H1 (cell line): ENCODE results near the gene MED12L. TPM values are rescaled to one million over a fixed set of nuclear protein-coding genes. Genes with fewer than 3 reads are reported as not detected.

Source experiments
- CTCF ChIA-PET: fragments of 300-600 bp; sonication (Branson Sonifier 250); formaldehyde crosslinking; loops from one replicate; lab custom pipeline; 2021; ENCODE audit not compliant: partially characterized antibody; lab: Charles Lee
- POLR2A ChIA-PET: fragments of 300-600 bp; sonication (Branson Sonifier 250); formaldehyde crosslinking; loops from one replicate; lab custom pipeline; 2021; ENCODE audit warnings: inconsistent platforms; ENCODE audit not compliant: partially characterized antibody; lab: Charles Lee
- DNase-seq, 2 experiments: peaks; one replicate each; pipeline versions ENCODE4 v3.0.0 to v3.0.0-alpha.2; 2010 to 2022; ENCODE audit warnings: low spot score in 2 of 2, low read depth in 1 of 2, mixed read lengths in 1 of 2
- FAIRE-seq: peaks from 2 replicates; lab custom pipeline; 2011; peaks lifted over from hg19 to GRCh38; lab: Jason Lieb, UNC
- H2AFZ ChIP-seq: 2 replicates; pipeline ENCODE4 v1.8.1; 2012; ENCODE audit warnings: low read length, inconsistent platforms
- H2AK5ac ChIP-seq: 2 replicates; pipeline ENCODE4 v1.6.1; 2013; ENCODE audit warnings: low read depth, low read length
- H2BK120ac ChIP-seq: replicated peaks from 2 replicates; pipeline ENCODE3; 2013; ENCODE audit warnings: low read depth, low read length, inconsistent platforms
- H2BK12ac ChIP-seq: 2 replicates; pipeline ENCODE4 v1.6.1; 2013; ENCODE audit warnings: low read depth, low read length
- H2BK15ac ChIP-seq: 2 replicates; pipeline ENCODE4 v1.6.1; 2013; ENCODE audit warnings: low read length
- H2BK20ac ChIP-seq: 2 replicates; pipeline ENCODE4 v1.6.1; 2013; ENCODE audit warnings: low read length
- H2BK5ac ChIP-seq: 2 replicates; pipeline ENCODE4 v1.6.1; 2013; ENCODE audit warnings: low read depth, low read length
- H3K14ac ChIP-seq: 2 replicates; pipeline ENCODE4 v1.6.1; 2013; ENCODE audit warnings: inconsistent platforms; ENCODE audit not compliant: insufficient read length
- H3K18ac ChIP-seq: 2 replicates; pipeline ENCODE4 v1.6.1; 2013; ENCODE audit warnings: low read length; ENCODE audit errors: extremely low read depth
- H3K23ac ChIP-seq: 2 replicates; pipeline ENCODE4 v1.6.1; 2013; ENCODE audit warnings: inconsistent platforms; ENCODE audit not compliant: insufficient read length
- H3K23me2 ChIP-seq: 2 replicates; pipeline ENCODE4 v1.6.1; 2013; ENCODE audit warnings: low read depth, low read length
- H3K27ac ChIP-seq: 2 replicates; pipeline ENCODE4 v1.6.1; 2011; ENCODE audit warnings: low read depth, low read length, inconsistent platforms
- H3K27me3 ChIP-seq, 4 experiments: replicated peaks in 1 of 4; 1 replicate in 1 of 4; 2 replicates in 3 of 4; pipeline versions ENCODE4 v1.6.1 to v1.8.1; 2011 to 2013; ENCODE audit warnings: low read length in 3 of 4, mild to moderate bottlenecking in 3 of 4, inconsistent platforms in 2 of 4, mixed read lengths in 2 of 4, moderate library complexity in 1 of 4; ENCODE audit not compliant: control insufficient read depth in 3 of 4, insufficient read depth in 3 of 4; ENCODE audit errors: extremely low read depth in 1 of 4
- H3K36me3 ChIP-seq, 4 experiments: 2 replicates each; pipeline versions ENCODE4 v1.6.1 to v1.8.1; 2011 to 2013; ENCODE audit warnings: mild to moderate bottlenecking in 4 of 4, low read length in 3 of 4, moderate library complexity in 2 of 4, control low read depth in 1 of 4, inconsistent platforms in 1 of 4; ENCODE audit not compliant: insufficient read depth in 4 of 4, control insufficient read depth in 2 of 4
- H3K4ac ChIP-seq: replicated peaks from 2 replicates; pipeline ENCODE3; 2013; ENCODE audit warnings: low read length, low read depth, mixed read lengths, inconsistent platforms; ENCODE audit not compliant: insufficient read length
- H3K4me1 ChIP-seq, 4 experiments: replicated peaks in 1 of 4; 1 replicate in 1 of 4; 2 replicates in 3 of 4; pipeline versions ENCODE4 v1.6.1 to v1.8.1; 2011 to 2013; ENCODE audit warnings: low read length in 3 of 4, inconsistent platforms in 2 of 4, mixed read lengths in 1 of 4; ENCODE audit not compliant: insufficient read depth in 4 of 4, control insufficient read depth in 3 of 4
- H3K4me2 ChIP-seq, 2 experiments: 2 replicates each; pipeline versions ENCODE4 v1.6.1 to v1.8.1; 2011 to 2013; ENCODE audit warnings: low read depth in 2 of 2, low read length in 2 of 2, control low read depth in 1 of 2, inconsistent platforms in 1 of 2, mild to moderate bottlenecking in 1 of 2; ENCODE audit not compliant: insufficient read depth in 1 of 2
- H3K4me3 ChIP-seq, 4 experiments: fragments of 200-600, 300-600 bp in 1 of 4; sonication (generic), shearing (Covaris generic), sonication (Bioruptor Twin) in 1 of 4; 2 replicates each; pipeline versions ENCODE4 v1.5.1 to v1.8.1; 2011 to 2016; ENCODE audit warnings: low read length in 4 of 4, low read depth in 3 of 4, control low read depth in 2 of 4, inconsistent platforms in 2 of 4, mild to moderate bottlenecking in 2 of 4, mixed read lengths in 1 of 4, moderate library complexity in 1 of 4; ENCODE audit not compliant: insufficient read depth in 2 of 4; ENCODE audit errors: extremely low read depth in 1 of 4
- H3K56ac ChIP-seq: replicated peaks from 2 replicates; pipeline ENCODE3; 2013; ENCODE audit warnings: low read depth, mild to moderate bottlenecking, mixed read lengths, low read length, inconsistent platforms; ENCODE audit not compliant: insufficient read length
- H3K79me1 ChIP-seq: 2 replicates; pipeline ENCODE4 v1.6.1; 2013; ENCODE audit warnings: low read depth, low read length, control low read depth
- H3K79me2 ChIP-seq, 2 experiments: 2 replicates each; pipeline versions ENCODE4 v1.6.1 to v1.8.1; 2012 to 2013; ENCODE audit warnings: low read length in 2 of 2, mild to moderate bottlenecking in 2 of 2, inconsistent platforms in 1 of 2; ENCODE audit not compliant: insufficient read depth in 2 of 2, control insufficient read depth in 1 of 2
- H3K9ac ChIP-seq, 4 experiments: replicated peaks in 1 of 4; 1 replicate in 1 of 4; 2 replicates in 3 of 4; pipeline versions ENCODE4 v1.6.1 to v1.8.1; 2011 to 2013; ENCODE audit warnings: low read depth in 3 of 4, low read length in 3 of 4, control low read depth in 2 of 4, mild to moderate bottlenecking in 2 of 4, moderate library complexity in 2 of 4, inconsistent platforms in 1 of 4; ENCODE audit errors: extremely low read depth in 1 of 4
- H3K9me3 ChIP-seq, 2 experiments: 2 replicates each; pipeline versions ENCODE4 v1.6.1 to v1.8.1; 2012 to 2013; ENCODE audit warnings: mild to moderate bottlenecking in 2 of 2, moderate library complexity in 2 of 2, control low read depth in 1 of 2, inconsistent platforms in 1 of 2, low read depth in 1 of 2, low read length in 1 of 2, mixed read lengths in 1 of 2; ENCODE audit not compliant: insufficient read depth in 2 of 2
- H4K20me1 ChIP-seq, 2 experiments: replicated peaks in 1 of 2; 2 replicates each; pipeline versions ENCODE3 to v1.8.1; 2011 to 2013; ENCODE audit warnings: inconsistent platforms in 2 of 2, low read length in 2 of 2, mild to moderate bottlenecking in 1 of 2; ENCODE audit not compliant: insufficient read depth in 2 of 2, control insufficient read depth in 1 of 2
- H4K5ac ChIP-seq: 2 replicates; pipeline ENCODE4 v1.6.1; 2013; ENCODE audit warnings: low read length, low read depth, mixed read lengths, inconsistent platforms; ENCODE audit not compliant: insufficient read length
- H4K8ac ChIP-seq: 2 replicates; pipeline ENCODE4 v1.8.0; 2013; ENCODE audit warnings: mild to moderate bottlenecking, moderate library complexity, low read length, inconsistent platforms; ENCODE audit not compliant: insufficient read depth; ENCODE audit errors: extremely low read depth
- H4K91ac ChIP-seq: replicated peaks from 2 replicates; pipeline ENCODE3; 2013; ENCODE audit warnings: low read length, mixed read lengths, inconsistent platforms; ENCODE audit not compliant: insufficient read length
- BCL11A ChIP-seq, 2 experiments: IDR thresholded peaks; one replicate each; pipeline ENCODE4 v1.6.1; 2011; ENCODE audit warnings: low read depth in 2 of 2, low read length in 2 of 2, mild to moderate bottlenecking in 2 of 2
- CEBPB ChIP-seq: IDR thresholded peaks from 2 replicates; pipeline ENCODE4 v1.6.1; 2012; ENCODE audit warnings: low read depth, low read length
- CHD2 ChIP-seq: IDR thresholded peaks from 2 replicates; pipeline ENCODE4 v1.6.1; 2012; ENCODE audit warnings: low read length, improper control_type of control experiment
- NRF1 ChIP-seq: IDR thresholded peaks from 2 replicates; pipeline ENCODE4 v1.6.1; 2011; ENCODE audit warnings: mild to moderate bottlenecking, low read depth, low read length, improper control_type of control experiment
- RAD21 ChIP-seq, 2 experiments: IDR thresholded peaks in 1 of 2; conservative IDR thresholded peaks in 1 of 2; 2 replicates each; pipeline ENCODE4 v1.6.1; 2011; ENCODE audit warnings: low read depth in 2 of 2, low read length in 2 of 2, improper control_type of control experiment in 1 of 2, inconsistent platforms in 1 of 2, mild to moderate bottlenecking in 1 of 2, moderate library complexity in 1 of 2
- RNF2 ChIP-seq: fragments of 200-900, 300-1000 bp; sonication (generic); IDR thresholded peaks from 2 replicates; pipeline ENCODE4 v1.7.1; 2016; ENCODE audit warnings: borderline replicate concordance, low read depth, mild to moderate bottlenecking, antibody characterized with exemption, low read length; ENCODE audit not compliant: poor library complexity, severe bottlenecking; ENCODE audit errors: missing control alignments
- SP1 ChIP-seq: IDR thresholded peaks from 2 replicates; pipeline ENCODE4 v1.6.1; 2011; ENCODE audit warnings: low read depth, low read length
- SP4 ChIP-seq: IDR thresholded peaks from 2 replicates; pipeline ENCODE4 v1.6.1; 2012; ENCODE audit warnings: low read length, inconsistent platforms
- SRF ChIP-seq: IDR thresholded peaks from 2 replicates; pipeline ENCODE4 v1.6.1; 2011; ENCODE audit warnings: mild to moderate bottlenecking, low read depth, low read length, moderate library complexity
- TAF1 ChIP-seq: IDR thresholded peaks from 2 replicates; pipeline ENCODE4 v1.6.1; 2011; ENCODE audit warnings: mild to moderate bottlenecking, low read depth, low read length
- TAF7 ChIP-seq: optimal IDR thresholded peaks from 2 replicates; pipeline ENCODE3; 2011; ENCODE audit warnings: low read depth, mild to moderate bottlenecking, inconsistent platforms, low read length, moderate library complexity, borderline replicate concordance
- TBP ChIP-seq: IDR thresholded peaks from 2 replicates; pipeline ENCODE4 v1.6.1; 2011; ENCODE audit warnings: low read depth, low read length, improper control_type of control experiment
- ZNF274 ChIP-seq: IDR thresholded peaks from 2 replicates; pipeline ENCODE4 v1.7.0; 2012; ENCODE audit warnings: low read length, borderline replicate concordance; ENCODE audit errors: extremely low read depth
- WGBS, 2 experiments: shearing (Covaris generic) in 1 of 2; methylation state at CpG; one replicate each; pipeline versions ENCODE4 v1.1.6 to v1.1.7; 2013 to 2015; ENCODE audit warnings: low lambda C conversion rate in 2 of 2, mixed read lengths in 2 of 2, inconsistent platforms in 1 of 2, low coverage in 1 of 2, missing lambda C conversion rate in 1 of 2; ENCODE audit not compliant: insufficient replicate concordance in 2 of 2, insufficient coverage in 1 of 2, insufficient read length in 1 of 2; ENCODE audit errors: extremely low coverage in 1 of 2, missing lambda C conversion rate in 1 of 2; 5-methylcytosine and 5-hydroxymethylcytosine counted together
- polyA plus RNA-seq, 7 experiments: library from polyadenylated mRNA; depleted of rRNA in 3 of 7; stranded (reverse) in 5 of 7; unstranded in 2 of 7; fragments of >200 nt in 5 of 7; fragments of 200-250 nt in 2 of 7; gene quantifications; 1 replicate in 5 of 7; 2 replicates in 1 of 7; 4 replicates in 1 of 7; pipeline versions ENCODE4 v1.2.1 to v1.2.3, GENCODE V29; 2011 to 2013; ENCODE audit warnings: missing spikeins in 2 of 7, mixed read lengths in 2 of 7
- total RNA-seq: library from RNA; stranded (reverse); fragmentation: NEBNext Ultra II Directional; extraction: Animal tissue kit (Norgen Biotek cat#: 25700); gene quantifications from 2 replicates; pipeline ENCODE4 v1.2.1, GENCODE V29; 2021
- TF ChIP-seq, protein P1 (sequence below): IDR thresholded peaks from 2 replicates; pipeline ENCODE4 v1.6.1; 2012; ENCODE audit warnings: inconsistent platforms

MED12L gene
- total and polyA plus RNA-seq, 2 of the 8 experiments (the other 6 are each of a cell fraction or from before 2014, with no cell fraction given): 3.6 to 26.2 TPM

DNA sequence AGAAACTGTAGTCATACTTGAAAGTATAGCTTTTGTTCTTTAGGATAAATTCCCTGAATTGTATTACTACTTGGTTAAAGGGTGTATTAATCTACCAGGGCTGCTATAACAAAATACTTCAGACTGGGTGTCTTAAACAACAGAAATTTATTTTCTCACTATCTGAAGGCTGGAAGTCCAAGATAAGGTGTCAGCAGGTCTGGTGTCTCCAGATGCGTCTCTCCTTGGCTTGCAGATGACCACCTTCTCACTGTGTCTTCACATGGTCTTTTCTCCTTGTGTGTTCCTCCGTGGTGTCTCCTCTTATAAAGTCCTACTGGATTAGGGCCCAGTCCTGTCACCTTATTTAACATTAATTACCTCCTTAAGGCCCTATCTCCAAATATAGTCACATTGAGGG, 33.7 kb downstream of the MED12L start:
- no peak overlapping the region for H3K14ac ChIP-seq
- CTCF ChIA-PET: interaction anchor here (0.6 to 1.0 kb wide), 2 partner anchors 16 to 306 kb away, joined by 3 read pairs; no protein-coding TSS in a partner anchor

More for the DNA sequence above, 33.7 kb downstream of the MED12L start:
- H3K79me2 ChIP-seq: peaks cover 0 to 8% of the 10 kb centered on the region in 2 experiments; a peak in 2 of 4 replicates
- no peaks in the 10 kb centered on the region for H3K4me1 ChIP-seq
- no peak overlapping the region for H3K4ac ChIP-seq
- H4K8ac ChIP-seq: no peak overlapping the region
- no peak overlapping the region for H2AFZ ChIP-seq
- H3K9me3 ChIP-seq: no peaks in the 10 kb centered on the region
- H2BK12ac ChIP-seq: no peak overlapping the region
- no peak overlapping the region for H3K27ac ChIP-seq
- no peak overlapping the region for H4K5ac ChIP-seq
- TF ChIP-seq TAF7 (no peak), CHD2 (no peak), RNF2 (no peak), RAD21 (IDR thresholded peaks at IDR 0.05 in 1 of 2, conservative IDR thresholded peaks at IDR 0.05 in 1 of 2; ENCODE audit: low read depth in 2 of 2, low read length in 2 of 2) (no peak), NRF1 (no peak), TAF1 (no peak), SP4 (no peak), CEBPB (no peak), SRF (no peak), SP1 (no peak), BCL11A (IDR thresholded peaks at IDR 0.05; ENCODE audit: low read depth in 2 of 2, low read length in 2 of 2) (no peak), TBP (no peak), ZNF274 (no peak)
- TF ChIP-seq, protein P1, sequence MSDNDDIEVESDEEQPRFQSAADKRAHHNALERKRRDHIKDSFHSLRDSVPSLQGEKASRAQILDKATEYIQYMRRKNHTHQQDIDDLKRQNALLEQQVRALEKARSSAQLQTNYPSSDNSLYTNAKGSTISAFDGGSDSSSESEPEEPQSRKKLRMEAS: no peak
- FAIRE-seq (no peak), DNase-seq (no peak)
- H3K23ac ChIP-seq: no peak overlapping the region
- WGBS, 2 experiments: 95% methylated on average over 2 of the region's 2 CpGs; no CpG with 5 or more reads in 1 of the 2 experiments
- no peaks in the 10 kb centered on the region for H4K20me1 ChIP-seq
- H4K91ac ChIP-seq: no peak overlapping the region
- no peak overlapping the region for H2BK15ac ChIP-seq
- no peak overlapping the region for H3K4me2 ChIP-seq
- H3K27me3 ChIP-seq: no peaks in the 10 kb centered on the region
- no peaks in the 10 kb centered on the region for H3K23me2 ChIP-seq
- POLR2A ChIA-PET: no interaction called here
- no peak overlapping the region for H3K56ac ChIP-seq
- H2BK120ac ChIP-seq: no peak overlapping the region
- no peak overlapping the region for H3K4me3 ChIP-seq
- no peak overlapping the region for H3K18ac ChIP-seq
- no peak overlapping the region for H2BK5ac ChIP-seq
- H2BK20ac ChIP-seq: no peak overlapping the region
- no peak overlapping the region for H2AK5ac ChIP-seq
- H3K36me3 ChIP-seq: peaks cover 0 to 7% (median 0%) of the 10 kb centered on the region in 4 experiments; a peak in 2 of 8 replicates
- no peak overlapping the region for H3K9ac ChIP-seq
- H3K79me1 ChIP-seq: peaks cover 2% of the 10 kb centered on the region
